ENCODE results near the gene FRMD8. TPM values are rescaled to one million over a fixed set of nuclear protein-coding genes. Genes with fewer than 3 reads are reported as not detected.

The FRMD8 gene
- polyA plus RNA-seq, 3 donors from 2014 or later = 62.8 to 73.5 (median 63.4) TPM

DNA sequence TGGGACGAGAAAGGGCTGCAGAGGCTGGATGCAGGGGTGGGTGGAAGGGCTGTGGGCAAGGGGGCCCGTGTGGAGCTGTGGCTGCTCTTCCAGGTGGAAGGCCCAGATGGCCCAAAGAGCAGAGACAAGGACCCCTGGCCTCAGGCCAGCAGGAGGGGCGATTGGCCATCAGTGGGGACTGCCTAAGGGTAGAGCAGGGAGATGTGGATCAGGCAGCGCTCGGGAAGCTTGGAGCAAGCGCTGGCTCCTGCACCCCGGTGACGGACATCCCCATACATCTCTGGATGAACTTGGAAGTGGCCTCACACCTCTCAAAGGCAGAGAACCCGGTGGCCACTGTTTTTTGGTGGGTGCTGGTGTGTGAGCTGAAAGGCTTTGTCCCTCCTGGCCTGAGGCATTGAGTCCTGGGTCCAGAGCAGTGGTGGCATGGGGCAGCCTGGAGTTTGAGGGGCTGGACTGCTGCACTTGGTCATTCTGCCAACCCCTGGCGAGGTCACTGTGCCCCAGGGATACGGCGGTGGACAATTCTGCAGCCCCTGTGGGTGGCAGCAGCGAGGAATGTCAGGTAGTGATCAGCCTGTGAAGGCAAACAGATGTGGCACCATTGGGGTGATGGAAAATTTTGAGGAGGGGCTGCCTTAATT lies 5.9 kb downstream of the FRMD8 start:
- Mint-ChIP-seq H3K4me1 (peaks cover 35 to 36% of the 10 kb centered on the region in 2 donors), H3K36me3 (peaks cover 2 to 9% (median 3%) of the 10 kb centered on the region in 3 donors), H3K9me3 (no peaks in the 10 kb centered on the region), H3K4me3 (no peak overlapping the region), H3K27me3 (ENCODE audit: low read depth in 3 of 3) (no peaks in the 10 kb centered on the region), H3K27ac (peak overlapping the region in 4 of 6 donors; percentile 36 to 62 (median 50))
- no peak for DNase-seq

DNA sequence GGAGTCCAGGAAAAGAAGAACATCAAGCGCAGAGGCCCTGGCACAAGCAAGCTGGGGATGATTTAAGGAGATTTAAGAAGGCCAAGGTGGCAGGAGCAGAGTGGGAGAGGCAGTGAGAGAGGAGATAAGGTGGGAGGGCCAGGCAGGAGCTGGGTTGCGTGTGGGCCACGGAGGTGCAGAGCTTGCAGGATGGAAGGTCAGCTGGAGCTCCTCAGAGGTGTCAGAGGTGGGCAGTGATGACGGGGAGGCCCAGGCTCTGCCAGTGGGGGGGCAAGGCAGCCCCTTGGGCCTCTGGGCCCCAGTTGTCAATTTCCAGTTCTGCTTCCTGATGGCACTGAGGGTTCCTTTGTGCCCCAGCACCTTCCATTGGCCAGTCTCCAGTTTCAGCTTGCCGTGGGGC lies 6.5 kb downstream of the FRMD8 start:
- H3K36me3 Mint-ChIP-seq = peaks cover 5 to 11% (median 5%) of the 10 kb centered on the region in 3 donors
- no peaks in the 10 kb centered on the region for H3K27me3 Mint-ChIP-seq (ENCODE audit: low read depth in 3 of 3)
- no peaks in the 10 kb centered on the region for H3K9me3 Mint-ChIP-seq
- DNase-seq = no peak
- H3K4me1 Mint-ChIP-seq = peaks cover 33 to 35% of the 10 kb centered on the region in 2 donors
- no peak overlapping the region for H3K4me3 Mint-ChIP-seq
- H3K27ac Mint-ChIP-seq = peak overlapping the region in 2 of 6 donors; percentile 26 to 30

DNA sequence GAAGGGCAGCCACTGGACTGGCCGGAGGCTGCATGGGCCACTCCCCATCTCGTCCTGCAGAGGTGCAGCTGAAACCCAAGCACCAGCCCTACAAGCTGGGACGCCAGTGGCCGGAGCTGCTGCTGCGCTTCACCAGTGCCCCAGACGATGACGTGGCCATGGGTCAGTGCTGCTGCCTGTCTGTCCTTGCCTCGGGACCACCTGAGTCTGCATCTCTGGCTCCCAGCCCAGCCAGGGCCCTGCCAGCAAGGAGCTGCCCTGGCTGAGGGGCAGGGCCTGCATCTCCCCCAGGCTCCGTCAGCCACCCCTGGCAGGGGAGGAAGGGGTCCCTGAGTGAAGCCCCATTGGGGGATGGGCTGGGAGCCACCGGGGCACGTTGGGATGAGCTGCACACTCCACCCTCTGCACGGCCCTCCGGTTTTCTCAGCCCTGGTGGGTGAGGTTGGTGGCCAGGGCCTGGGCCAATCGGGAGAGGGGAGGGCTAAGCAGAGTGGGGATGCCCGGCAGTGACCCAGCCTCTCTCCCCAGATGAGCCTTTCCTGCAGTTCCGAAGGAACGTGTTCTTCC lies 7.2 kb downstream of the FRMD8 start:
- no peaks in the 10 kb centered on the region for H3K9me3 Mint-ChIP-seq
- H3K36me3 Mint-ChIP-seq = peaks cover 5 to 15% (median 5%) of the 10 kb centered on the region in 3 donors
- no peak overlapping the region for H3K27ac Mint-ChIP-seq
- H3K4me3 Mint-ChIP-seq = no peak overlapping the region
- peaks cover 28% of the 10 kb centered on the region in 2 donors for H3K4me1 Mint-ChIP-seq
- DNase-seq = no peak
- no peaks in the 10 kb centered on the region for H3K27me3 Mint-ChIP-seq (ENCODE audit: low read depth in 3 of 3)

DNA sequence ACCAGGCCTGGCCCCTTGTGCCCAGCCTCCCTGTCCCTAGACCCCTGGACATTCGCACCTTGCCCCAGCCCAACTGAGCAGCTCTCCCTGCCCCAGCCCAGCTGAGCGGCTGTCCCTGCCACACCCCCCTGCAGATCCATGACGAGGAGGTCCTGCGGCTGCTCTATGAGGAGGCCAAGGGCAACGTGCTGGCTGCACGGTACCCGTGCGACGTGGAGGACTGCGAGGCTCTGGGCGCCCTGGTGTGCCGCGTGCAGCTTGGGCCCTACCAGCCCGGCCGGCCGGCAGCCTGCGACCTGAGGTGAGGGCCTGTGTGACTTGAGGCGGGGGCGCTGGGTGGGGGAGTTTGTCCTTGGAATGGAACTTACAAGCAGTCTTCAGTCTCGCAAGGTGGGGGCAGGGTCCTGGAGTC lies 7.7 kb downstream of the FRMD8 start:
- no peaks in the 10 kb centered on the region for H3K9me3 Mint-ChIP-seq
- peaks cover 23% of the 10 kb centered on the region in 2 donors for H3K4me1 Mint-ChIP-seq
- H3K27me3 Mint-ChIP-seq (ENCODE audit: low read depth in 3 of 3) = no peaks in the 10 kb centered on the region
- no peak overlapping the region for H3K27ac Mint-ChIP-seq
- no peak for DNase-seq
- no peak overlapping the region for H3K4me3 Mint-ChIP-seq
- peaks cover 5 to 16% (median 5%) of the 10 kb centered on the region in 3 donors for H3K36me3 Mint-ChIP-seq

DNA sequence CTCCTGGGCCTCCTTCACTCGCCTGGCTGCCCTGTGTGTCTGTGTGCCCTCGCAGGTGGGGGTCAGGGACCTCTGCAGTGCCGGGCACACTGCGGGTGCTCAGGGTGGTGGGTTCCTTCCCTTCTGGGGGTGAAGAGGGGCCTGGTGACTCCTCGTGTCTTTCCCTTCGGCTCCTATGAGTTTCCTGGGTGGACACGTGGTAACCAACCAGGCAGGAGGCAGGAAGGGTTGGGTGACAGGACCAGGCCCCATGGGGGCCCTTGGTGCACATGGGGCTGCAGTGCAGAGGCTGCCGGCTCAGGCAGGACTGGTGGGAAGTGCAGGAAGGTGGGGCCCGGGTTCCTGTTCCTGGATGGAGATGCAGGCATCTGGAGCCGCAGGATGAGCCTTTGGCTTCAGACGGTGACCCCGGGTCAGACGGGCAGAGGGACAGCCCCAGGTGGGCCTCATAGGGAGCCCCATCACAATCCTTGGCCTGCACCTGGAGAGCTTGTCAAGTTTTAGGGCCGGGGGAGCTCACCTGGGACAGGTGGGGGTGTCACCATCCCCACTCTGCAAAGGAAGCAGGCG lies 9.6 kb downstream of the FRMD8 start:
- Mint-ChIP-seq H3K4me1 (peaks cover 11 to 12% of the 10 kb centered on the region in 2 donors), H3K4me3 (no peak overlapping the region), H3K27me3 (ENCODE audit: low read depth in 3 of 3) (no peaks in the 10 kb centered on the region), H3K27ac (no peak overlapping the region), H3K36me3 (peaks cover 5 to 16% (median 5%) of the 10 kb centered on the region in 3 donors), H3K9me3 (no peaks in the 10 kb centered on the region)
- DNase-seq = no peak

DNA sequence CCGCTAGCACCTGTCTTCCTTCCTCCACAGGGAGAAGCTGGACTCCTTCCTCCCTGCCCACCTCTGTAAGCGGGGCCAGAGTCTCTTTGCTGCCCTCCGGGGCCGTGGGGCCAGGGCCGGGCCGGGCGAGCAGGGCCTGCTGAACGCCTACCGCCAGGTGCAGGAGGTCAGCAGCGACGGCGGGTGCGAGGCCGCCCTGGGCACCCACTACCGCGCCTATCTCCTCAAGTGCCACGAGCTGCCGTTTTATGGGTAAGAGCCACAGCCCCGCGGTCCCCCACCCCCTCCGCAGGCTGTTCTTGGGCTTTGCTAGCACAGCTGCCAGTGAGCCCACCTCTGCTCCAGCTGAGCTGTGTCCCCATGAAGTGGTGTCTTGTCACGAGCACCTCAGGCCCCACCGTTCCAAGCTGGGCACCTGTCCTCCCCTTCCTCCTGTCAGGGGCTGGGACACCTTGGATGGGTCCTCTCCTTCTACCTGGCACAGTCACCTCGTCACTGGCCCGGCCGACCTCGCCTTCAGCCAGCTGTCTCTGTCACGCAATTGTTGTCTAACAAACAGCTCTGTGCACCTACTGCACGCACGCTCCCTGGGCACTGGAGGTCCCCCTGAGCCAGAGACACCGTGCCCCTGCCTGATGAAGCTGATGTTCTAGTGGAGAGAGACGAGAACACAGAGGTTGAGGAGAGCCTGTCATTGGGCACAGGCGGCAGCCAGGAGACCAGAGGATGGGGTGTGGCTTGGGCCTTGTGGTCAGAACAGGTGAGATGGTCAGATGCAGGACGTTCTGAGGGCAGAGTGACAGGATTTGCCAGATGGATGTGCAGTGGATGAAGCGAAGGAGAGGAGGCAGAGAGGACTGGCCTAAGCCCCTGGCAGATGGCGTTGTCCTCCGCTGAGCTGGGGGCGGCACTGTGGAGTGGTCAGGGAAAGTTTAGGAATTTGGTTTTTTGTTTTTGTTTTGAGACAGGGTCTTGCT lies 10.6 kb downstream of the FRMD8 start:
- no peak for DNase-seq
- Mint-ChIP-seq H3K4me1 (peaks cover 9 to 11% of the 10 kb centered on the region in 2 donors), H3K4me3 (no peak overlapping the region), H3K27ac (no peak overlapping the region), H3K9me3 (no peaks in the 10 kb centered on the region), H3K36me3 (peaks cover 5 to 16% (median 5%) of the 10 kb centered on the region in 3 donors), H3K27me3 (ENCODE audit: low read depth in 3 of 3) (no peaks in the 10 kb centered on the region)

DNA sequence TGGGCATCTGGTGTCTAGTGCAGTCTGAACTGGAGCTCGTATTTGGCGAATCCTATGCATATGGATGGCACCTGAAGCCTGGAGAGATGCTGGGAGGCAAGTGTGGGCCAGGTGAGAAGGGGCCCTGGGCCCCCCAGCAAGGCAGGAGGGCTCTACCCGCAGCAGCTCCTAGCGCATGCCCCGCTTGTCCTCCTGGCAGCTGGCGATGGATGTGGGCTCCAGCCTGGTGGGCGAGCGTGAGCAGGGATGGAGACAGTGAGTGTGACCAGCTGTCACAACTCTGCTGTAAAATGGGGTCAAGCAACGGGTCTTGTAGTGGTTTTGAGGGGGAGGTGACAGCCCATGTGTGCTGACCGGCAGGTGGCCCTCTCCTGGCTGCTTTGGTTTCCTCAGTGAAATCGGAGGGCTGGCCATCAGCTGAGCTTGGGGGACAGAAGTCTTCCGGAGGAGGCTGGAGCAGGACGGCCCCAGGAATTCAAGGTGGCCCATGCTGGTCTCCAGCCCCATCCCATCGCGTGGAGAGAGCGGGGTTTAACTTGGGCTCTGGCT lies 12.0 kb downstream of the FRMD8 start:
- Mint-ChIP-seq H3K4me3 (no peak overlapping the region), H3K27me3 (ENCODE audit: low read depth in 3 of 3) (no peaks in the 10 kb centered on the region), H3K36me3 (peaks cover 9 to 15% (median 10%) of the 10 kb centered on the region in 3 donors), H3K9me3 (no peaks in the 10 kb centered on the region), H3K4me1 (peaks cover 2 to 4% of the 10 kb centered on the region in 2 donors), H3K27ac (no peak overlapping the region)
- no peak for DNase-seq

DNA sequence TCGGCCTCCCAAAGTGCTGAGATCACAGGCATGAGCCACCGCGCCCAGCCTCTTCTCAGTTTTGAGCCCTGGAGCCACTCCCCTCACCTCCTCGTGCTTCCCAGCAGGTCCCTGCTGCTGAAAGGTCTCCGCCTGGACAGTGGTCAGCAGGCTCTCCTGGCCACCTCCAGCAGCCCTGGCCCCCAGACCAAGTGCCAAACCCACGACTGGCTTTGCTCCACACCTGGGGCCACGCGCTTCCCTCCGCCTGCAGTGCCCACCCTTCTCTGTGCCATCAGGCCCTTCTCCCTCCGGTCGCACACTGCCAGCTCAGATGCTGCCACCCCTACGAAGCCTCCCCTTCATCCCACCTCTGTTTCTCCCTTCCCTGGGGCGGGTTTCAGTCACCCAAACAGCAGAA lies 12.8 kb downstream of the FRMD8 start:
- DNase-seq = no peak
- H3K9me3 Mint-ChIP-seq = no peaks in the 10 kb centered on the region
- H3K27ac Mint-ChIP-seq = peak overlapping the region in 1 of 6 donors; percentile 58
- H3K4me3 Mint-ChIP-seq = no peak overlapping the region
- H3K4me1 Mint-ChIP-seq = peaks cover 2 to 4% of the 10 kb centered on the region in 2 donors
- peaks cover 9 to 15% (median 10%) of the 10 kb centered on the region in 3 donors for H3K36me3 Mint-ChIP-seq
- no peaks in the 10 kb centered on the region for H3K27me3 Mint-ChIP-seq (ENCODE audit: low read depth in 3 of 3)

DNA sequence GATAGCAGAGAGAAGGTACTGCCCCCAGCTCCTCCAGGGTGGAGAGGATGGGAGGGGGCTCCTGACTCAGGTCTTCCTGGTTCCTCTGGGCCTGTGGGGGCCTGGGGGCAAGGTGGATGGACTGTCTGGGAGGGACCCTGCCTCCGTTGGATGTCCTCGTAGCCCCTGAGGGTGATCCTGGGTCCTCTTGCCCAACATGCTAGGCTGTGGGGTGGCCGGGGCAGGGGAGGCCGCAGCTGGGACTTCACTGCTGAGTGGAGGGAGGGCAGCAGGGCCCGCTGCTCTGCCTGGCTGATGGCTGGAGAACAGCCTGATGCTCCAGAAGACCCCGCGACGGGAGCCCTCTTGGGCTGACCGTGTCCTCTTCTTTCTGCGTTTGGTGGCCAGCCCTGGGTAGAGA lies 13.4 kb downstream of the FRMD8 start:
- Mint-ChIP-seq H3K4me1 (peaks cover 2 to 4% of the 10 kb centered on the region in 2 donors), H3K9me3 (no peaks in the 10 kb centered on the region), H3K27me3 (ENCODE audit: low read depth in 3 of 3) (no peaks in the 10 kb centered on the region), H3K36me3 (peaks cover 9 to 15% (median 10%) of the 10 kb centered on the region in 3 donors), H3K27ac (no peak overlapping the region), H3K4me3 (no peak overlapping the region)
- no peak for DNase-seq

DNA sequence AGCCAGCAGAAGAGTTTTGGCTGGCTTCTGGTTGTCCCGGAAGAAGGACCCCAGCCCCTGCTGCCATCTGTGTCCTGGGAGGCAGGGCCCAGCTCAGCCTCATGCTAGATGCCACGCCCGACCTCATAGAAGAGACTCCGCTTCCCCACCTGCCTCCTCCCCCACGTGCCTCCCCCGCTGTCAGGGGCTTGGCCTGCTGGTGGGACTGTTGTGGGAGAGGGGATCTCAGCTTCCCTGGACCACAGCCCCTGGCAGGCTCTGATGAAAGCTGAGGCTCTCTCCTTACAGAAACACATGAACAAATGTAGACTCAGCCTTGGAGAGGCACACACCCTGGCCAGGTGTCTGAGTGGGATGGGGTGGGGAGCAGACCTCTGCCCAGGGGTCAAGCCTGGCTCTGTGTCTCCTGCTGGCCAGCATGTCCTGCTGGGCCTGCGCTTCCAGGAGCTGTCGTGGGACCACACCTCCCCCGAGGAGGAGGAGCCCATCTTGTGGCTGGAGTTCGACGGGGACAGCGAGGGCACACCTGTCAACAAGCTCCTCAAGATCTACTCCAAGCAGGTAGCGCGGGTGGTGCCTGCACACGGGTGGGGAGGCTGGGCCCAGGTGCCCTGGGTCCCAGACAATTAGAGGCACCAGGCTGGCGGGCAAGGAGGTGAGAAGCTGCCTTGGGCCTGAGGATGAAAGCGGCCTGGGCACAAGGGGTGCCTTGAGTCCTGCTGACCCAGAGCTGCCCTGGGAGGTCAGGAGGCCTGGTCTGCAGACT lies 14.1 kb downstream of the FRMD8 start:
- no peaks in the 10 kb centered on the region for H3K27me3 Mint-ChIP-seq (ENCODE audit: low read depth in 3 of 3)
- peaks cover 9 to 15% (median 10%) of the 10 kb centered on the region in 3 donors for H3K36me3 Mint-ChIP-seq
- H3K4me1 Mint-ChIP-seq = peaks cover 2 to 4% of the 10 kb centered on the region in 2 donors
- no peak for DNase-seq
- no peak overlapping the region for H3K27ac Mint-ChIP-seq
- H3K9me3 Mint-ChIP-seq = no peaks in the 10 kb centered on the region
- H3K4me3 Mint-ChIP-seq = no peak overlapping the region

DNA sequence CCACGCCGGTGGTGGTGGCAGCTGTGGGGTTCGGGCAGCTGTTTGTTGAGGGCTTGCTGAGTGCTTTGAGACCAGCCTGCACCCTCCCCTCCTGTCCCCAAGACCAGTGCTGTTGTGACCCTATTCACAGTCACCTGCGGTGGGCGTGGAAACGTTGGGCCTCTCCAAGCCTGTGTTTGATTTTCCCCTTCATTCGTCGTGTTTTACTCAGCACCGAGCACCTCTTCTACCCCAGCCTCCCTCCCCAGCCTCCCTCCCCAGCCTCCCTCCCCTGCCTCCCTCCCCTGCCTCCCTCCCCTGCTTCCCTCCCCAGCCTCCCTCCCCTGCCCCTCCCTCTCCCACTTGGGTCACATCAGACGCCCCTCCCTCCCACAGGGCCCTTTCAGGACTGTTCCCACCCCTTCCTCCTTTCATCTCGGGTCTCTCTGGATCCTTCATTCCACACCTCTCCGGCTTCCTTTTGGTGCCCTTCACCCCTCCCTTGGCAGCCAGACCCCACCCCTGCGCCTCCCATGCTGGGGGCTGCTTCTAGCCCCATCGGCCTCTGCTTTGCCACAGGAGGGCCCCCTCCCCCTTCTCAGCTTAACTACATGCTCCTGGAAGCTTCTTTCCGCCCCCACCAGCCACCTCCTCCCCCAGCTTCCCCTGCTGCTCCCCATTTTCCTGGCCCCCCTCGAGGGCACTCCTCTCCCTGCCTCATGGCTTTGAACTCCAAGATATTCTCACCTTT lies 14.8 kb downstream of the FRMD8 start:
- Mint-ChIP-seq H3K27me3 (ENCODE audit: low read depth in 3 of 3) (no peaks in the 10 kb centered on the region), H3K36me3 (peaks cover 9 to 15% (median 10%) of the 10 kb centered on the region in 3 donors)

DNA sequence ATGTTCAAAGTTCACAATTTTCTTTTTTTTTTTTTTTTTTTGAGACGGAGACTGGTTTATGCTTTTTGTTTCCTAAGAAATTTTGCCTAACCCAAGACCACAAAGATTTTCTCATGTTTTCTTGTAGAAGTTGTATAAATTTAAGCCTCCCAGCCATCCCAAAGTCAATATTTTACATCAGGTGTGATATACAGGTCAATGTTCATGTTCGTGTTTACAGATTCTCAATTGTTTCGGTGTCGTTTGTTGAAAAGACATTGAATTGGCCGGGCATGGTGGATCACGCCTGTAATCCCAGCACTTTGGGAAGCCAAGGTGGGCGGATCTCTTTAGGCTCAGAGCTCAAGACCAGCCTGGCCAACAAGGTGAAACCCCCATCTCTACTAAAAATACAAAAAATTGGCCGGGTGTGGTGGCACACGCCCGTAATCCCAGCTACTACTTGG lies 15.4 kb downstream of the FRMD8 start:
- Mint-ChIP-seq H3K9me3 (no peaks in the 10 kb centered on the region), H3K27me3 (ENCODE audit: low read depth in 3 of 3) (no peaks in the 10 kb centered on the region), H3K4me3 (no peak overlapping the region), H3K36me3 (peaks cover 9 to 15% (median 10%) of the 10 kb centered on the region in 3 donors), H3K4me1 (peaks cover 2 to 4% of the 10 kb centered on the region in 2 donors), H3K27ac (peak overlapping the region in 2 of 6 donors; percentile 39 to 43)
- DNase-seq = no peak

More for the DNA sequence above, 14.8 kb downstream of the FRMD8 start:
- peaks cover 2 to 4% of the 10 kb centered on the region in 2 donors for H3K4me1 Mint-ChIP-seq
- H3K27ac Mint-ChIP-seq = peak overlapping the region in 1 of 6 donors; percentile 43
- no peak overlapping the region for H3K4me3 Mint-ChIP-seq
- H3K9me3 Mint-ChIP-seq = no peaks in the 10 kb centered on the region
- no peak for DNase-seq
